Neural crest cell (in vitro differentiated cells): ENCODE measurements around the gene PSMA1. TPM values are rescaled to one million over a fixed set of nuclear protein-coding genes. Genes with fewer than 3 reads are reported as not detected.

Source experiments
- DNase-seq: peaks from one replicate; pipeline ENCODE4 v3.0.0; 2021; ENCODE audit warnings: low read depth, mixed read lengths, low spot score
- H3K27ac Mint-ChIP-seq: one replicate; pipeline ENCODE4 v1.8.0; 2021; ENCODE audit warnings: mild to moderate bottlenecking, mixed read lengths; ENCODE audit not compliant: unreplicated experiment
- H3K27me3 Mint-ChIP-seq: 2 replicates; pipeline ENCODE4 v1.8.0; 2021; ENCODE audit warnings: low read depth, mild to moderate bottlenecking, mixed read lengths
- H3K36me3 Mint-ChIP-seq: 2 replicates; pipeline ENCODE4 v1.8.0; 2021; ENCODE audit warnings: low read depth, mild to moderate bottlenecking, mixed read lengths
- H3K4me1 Mint-ChIP-seq: 2 replicates; pipeline ENCODE4 v1.8.0; 2021; ENCODE audit warnings: mixed read lengths
- H3K4me3 Mint-ChIP-seq: one replicate; pipeline ENCODE4 v1.8.0; 2021; ENCODE audit warnings: mild to moderate bottlenecking, mixed read lengths
- H3K9me3 Mint-ChIP-seq: 2 replicates; pipeline ENCODE4 v1.8.0; 2021; ENCODE audit warnings: mixed read lengths
- CTCF ChIP-seq: fragments of 200-600 bp; sonication (generic); conservative IDR thresholded peaks from 2 replicates; pipeline ENCODE4 v1.5.0; 2021; ENCODE audit warnings: antibody characterized with exemption, mild to moderate bottlenecking
- total RNA-seq: library from RNA; stranded (reverse); gene quantifications from 2 replicates; pipeline ENCODE4 v1.2.1, GENCODE V29; 2021

Gene PSMA1
- total RNA-seq, 1 donor from 2014 or later: 172 TPM

- no peak overlapping the region for H3K27ac Mint-ChIP-seq
- no peaks in the 10 kb centered on the region for H3K4me1 Mint-ChIP-seq
- no peaks in the 10 kb centered on the region for H3K9me3 Mint-ChIP-seq
- no peak for TF ChIP-seq CTCF
- H3K36me3 Mint-ChIP-seq: no peaks in the 10 kb centered on the region
- H3K27me3 Mint-ChIP-seq: no peaks in the 10 kb centered on the region
- no peak for DNase-seq
- no peak overlapping the region for H3K4me3 Mint-ChIP-seq
Measured at GRCh38 chr11:14555818-14556217, 35.6 kb upstream of the PSMA1 start.

GRCh38 chr11:14554959-14555358 is 34.8 kb upstream of the PSMA1 start:
- H3K4me1 Mint-ChIP-seq: no peaks in the 10 kb centered on the region
- TF ChIP-seq CTCF: no peak
- no peak overlapping the region for H3K27ac Mint-ChIP-seq

GRCh38 chr11:14552089-14552488 is 31.9 kb upstream of the PSMA1 start:
- H3K9me3 Mint-ChIP-seq: no peaks in the 10 kb centered on the region
- no peak overlapping the region for H3K27ac Mint-ChIP-seq
- H3K27me3 Mint-ChIP-seq: no peaks in the 10 kb centered on the region
- no peaks in the 10 kb centered on the region for H3K4me1 Mint-ChIP-seq
- H3K36me3 Mint-ChIP-seq: no peaks in the 10 kb centered on the region
- DNase-seq: no peak
- TF ChIP-seq CTCF: no peak
- H3K4me3 Mint-ChIP-seq: no peak overlapping the region

More at GRCh38 chr11:14554959-14555358, 34.8 kb upstream of the PSMA1 start:
- Mint-ChIP-seq H3K36me3 (no peaks in the 10 kb centered on the region), H3K9me3 (no peaks in the 10 kb centered on the region), H3K4me3 (no peak overlapping the region), H3K27me3 (no peaks in the 10 kb centered on the region)
- no peak for DNase-seq

- DNase-seq: no peak
- no peaks in the 10 kb centered on the region for H3K36me3 Mint-ChIP-seq
- no peak overlapping the region for H3K4me3 Mint-ChIP-seq
- H3K4me1 Mint-ChIP-seq: no peaks in the 10 kb centered on the region
- H3K27me3 Mint-ChIP-seq: no peaks in the 10 kb centered on the region
- no peak for TF ChIP-seq CTCF
- no peaks in the 10 kb centered on the region for H3K9me3 Mint-ChIP-seq
- no peak overlapping the region for H3K27ac Mint-ChIP-seq
Measured at GRCh38 chr11:14551380-14551779, 31.2 kb upstream of the PSMA1 start.

GRCh38 chr11:14549891-14550290 is 29.7 kb upstream of the PSMA1 start:
- DNase-seq: no peak
- H3K27me3 Mint-ChIP-seq: no peaks in the 10 kb centered on the region
- no peak for TF ChIP-seq CTCF
- peaks cover 3% of the 10 kb centered on the region for H3K4me1 Mint-ChIP-seq
- H3K4me3 Mint-ChIP-seq: no peak overlapping the region
- H3K27ac Mint-ChIP-seq: no peak overlapping the region
- no peaks in the 10 kb centered on the region for H3K36me3 Mint-ChIP-seq
- H3K9me3 Mint-ChIP-seq: no peaks in the 10 kb centered on the region

GRCh38 chr11:14547440-14547839 is 27.3 kb upstream of the PSMA1 start:
- peaks cover 6% of the 10 kb centered on the region for H3K4me1 Mint-ChIP-seq
- no peaks in the 10 kb centered on the region for H3K9me3 Mint-ChIP-seq
- H3K27me3 Mint-ChIP-seq: no peaks in the 10 kb centered on the region
- TF ChIP-seq CTCF: no peak
- H3K27ac Mint-ChIP-seq: no peak overlapping the region
- DNase-seq: no peak
- no peaks in the 10 kb centered on the region for H3K36me3 Mint-ChIP-seq
- no peak overlapping the region for H3K4me3 Mint-ChIP-seq
